ENCODE results near the gene CNKSR1.
A peak's percentile ranks its signal among the peaks of the same experiment; 100 is the strongest.

Gene CNKSR1

GRCh38 chr1:26184883-26185282 lies 7.6 kb downstream of the CNKSR1 start:
- DNase-seq (ENCODE audit: low spot score), result no peak

GRCh38 chr1:26187882-26188281 lies 10.6 kb downstream of the CNKSR1 start:
- DNase-seq (ENCODE audit: low spot score), result no peak

GRCh38 chr1:26188477-26188876 lies 11.2 kb downstream of the CNKSR1 start:
- no peak for DNase-seq (ENCODE audit: low spot score)

GRCh38 chr1:26189331-26189730 lies 12.0 kb downstream of the CNKSR1 start:
- no peak for DNase-seq (ENCODE audit: low spot score)

- DNase-seq (ENCODE audit: low spot score), result no peak
Observed at GRCh38 chr1:26189751-26190275, 12.5 kb downstream of the CNKSR1 start.

GRCh38 chr1:26190373-26190987 lies 13.2 kb downstream of the CNKSR1 start, which contains the start of gene CATSPER4:
Gene CATSPER4 (plus strand): TSS chr1:26190602. CDS start chr1:26190628, 26 bp downstream.
- DNase-seq (ENCODE audit: low spot score), result peak; percentile 12

- no peak for DNase-seq (ENCODE audit: low spot score)
Observed at GRCh38 chr1:26191739-26192138, 14.4 kb downstream of the CNKSR1 start.

- no peak for DNase-seq (ENCODE audit: low spot score)
Observed at GRCh38 chr1:26195805-26196204, 18.5 kb downstream of the CNKSR1 start.

- DNase-seq (ENCODE audit: low spot score), result no peak
Observed at GRCh38 chr1:26197301-26197700, 20.0 kb downstream of the CNKSR1 start.

GRCh38 chr1:26197813-26198212 lies 20.5 kb downstream of the CNKSR1 start:
- no peak for DNase-seq (ENCODE audit: low spot score)

GRCh38 chr1:26200413-26200812 lies 23.1 kb downstream of the CNKSR1 start:
- no peak for DNase-seq (ENCODE audit: low spot score)

GRCh38 chr1:26203642-26204318 lies 26.5 kb downstream of the CNKSR1 start:
- DNase-seq (ENCODE audit: low spot score), result no peak

GRCh38 chr1:26210147-26210870 lies 33.0 kb downstream of the CNKSR1 start:
- DNase-seq (ENCODE audit: low spot score), result no peak

- DNase-seq (ENCODE audit: low spot score), result no peak
Observed at GRCh38 chr1:26212726-26213125, 35.4 kb downstream of the CNKSR1 start.

- DNase-seq (ENCODE audit: low spot score), result no peak
Observed at GRCh38 chr1:26213335-26213905, 36.1 kb downstream of the CNKSR1 start.

GRCh38 chr1:26215246-26215645 lies 38.0 kb downstream of the CNKSR1 start:
- DNase-seq (ENCODE audit: low spot score), result no peak

- no peak for DNase-seq (ENCODE audit: low spot score)
Observed at GRCh38 chr1:26218906-26219494, 41.7 kb downstream of the CNKSR1 start.

- DNase-seq (ENCODE audit: low spot score), result no peak
Observed at GRCh38 chr1:26220199-26220912, 43.1 kb downstream of the CNKSR1 start.

- no peak for DNase-seq (ENCODE audit: low spot score)
Observed at GRCh38 chr1:26221094-26221493, 43.8 kb downstream of the CNKSR1 start.

GRCh38 chr1:26224606-26225005 lies 47.3 kb downstream of the CNKSR1 start:
- no peak for DNase-seq (ENCODE audit: low spot score)

GRCh38 chr1:26225033-26225831 lies 47.9 kb downstream of the CNKSR1 start:
- no peak for DNase-seq (ENCODE audit: low spot score)

All from hematopoietic multipotent progenitor cell treated with erythropoietin and hydrocortisone succinate and interleukin-3 and kit ligand, for 15 days (in vitro differentiated cells).